ENCODE results near the gene NRXN3. TPM values are rescaled to one million over a fixed set of nuclear protein-coding genes. Genes with fewer than 3 reads are reported as not detected.

Gene NRXN3
- total and polyA plus RNA-seq, 2 of the 13 experiments (the other 11 are each of a cell fraction or from before 2014, with no cell fraction given): 0.03 TPM; not detected in 1

- Histone ChIP-seq H3K4me1 (ENCODE audit: insufficient read depth, low read length) (no peaks in the 10 kb centered on the region), H2AFZ (ENCODE audit: low read length) (no peak overlapping the region), H3K27ac (ENCODE audit: extremely low read length, insufficient read depth, low read length) (no peak overlapping the region), H3K27me3 (ENCODE audit: control insufficient read depth in 1 of 2, insufficient read depth in 2 of 2, low read length in 2 of 2) (0 out of 5 replicates have a peak, but pooled peaks cover 0 to 3% of the 10 kb centered on the region in 2 experiments), H4K20me1 (ENCODE audit: insufficient read depth, low read length) (no peaks in the 10 kb centered on the region), H3K9ac (ENCODE audit: insufficient read depth, low read depth, low read length) (no peak overlapping the region), H3K4me2 (ENCODE audit: low read depth, low read length) (no peak overlapping the region), H3K4me3 (replicated peaks in 1 of 3; ENCODE audit: insufficient read depth in 1 of 3, low read depth in 2 of 3, low read length in 3 of 3) (no peak overlapping the region), H3K79me2 (ENCODE audit: insufficient read depth, low read length) (no peaks in the 10 kb centered on the region), H3K9me3 (ENCODE audit: low read length) (no peaks in the 10 kb centered on the region), H3K36me3 (replicated peaks in 1 of 2; ENCODE audit: control insufficient read depth in 1 of 2, insufficient read depth in 2 of 2, low read length in 2 of 2) (no peaks in the 10 kb centered on the region)
- in situ Hi-C loops (cut with HindIII; ENCODE audit: extremely low pct_ligation_motif_present, low pct_unique_long_range_greater_than_20kb): no loop called here
- TF ChIP-seq THAP8 (CRISPR knock-in tag; IDR thresholded peaks at IDR 0.05; ENCODE audit: borderline replicate concordance): no peak
- no peak for TF ChIP-seq ZNF589 (CRISPR knock-in tag; conservative IDR thresholded peaks at IDR 0.05)
- TF ChIP-seq USF2 (IDR thresholded peaks at IDR 0.05; ENCODE audit: low read depth, low read length): no peak
- TF ChIP-seq USF2 (CRISPR knock-in tag; IDR thresholded peaks at IDR 0.05; ENCODE audit: borderline replicate concordance): no peak
- no peak for TF ChIP-seq ZNF672 (CRISPR knock-in tag; IDR thresholded peaks at IDR 0.05)
- TF ChIP-seq ZNF558 (CRISPR knock-in tag; IDR thresholded peaks at IDR 0.05; ENCODE audit: borderline replicate concordance): no peak
- TF ChIP-seq ZZZ3 (CRISPR knock-in tag; IDR thresholded peaks at IDR 0.05; ENCODE audit: borderline replicate concordance): no peak
- no peak for TF ChIP-seq NCOA1 (CRISPR knock-in tag; IDR thresholded peaks at IDR 0.05)
- TF ChIP-seq XRCC5 (optimal IDR thresholded peaks at IDR 0.05; ENCODE audit: low read length): no peak
- TF ChIP-seq MXI1 (IDR thresholded peaks at IDR 0.05; ENCODE audit: borderline replicate concordance, low read depth, low read length): no peak
- TF ChIP-seq TIGD3 (CRISPR knock-in tag; IDR thresholded peaks at IDR 0.05; ENCODE audit: borderline replicate concordance): no peak
- no peak for TF ChIP-seq BATF2 (CRISPR knock-in tag; IDR thresholded peaks at IDR 0.05)
- TF ChIP-seq CBFB (CRISPR knock-in tag; IDR thresholded peaks at IDR 0.05): no peak
- no peak for TF ChIP-seq ZNF770 (CRISPR knock-in tag; IDR thresholded peaks at IDR 0.05)
- no peak for TF ChIP-seq HDAC1 (CRISPR knock-in tag; IDR thresholded peaks at IDR 0.05)
- no peak for TF ChIP-seq BCLAF1 (IDR thresholded peaks at IDR 0.05)
- no TSS peak for BruUV-seq (replicated peaks)
- ATAC-seq (no peak), FAIRE-seq (no peak), DNase-seq (ENCODE audit: low spot score) (no peak)
- ChIA-PET CTCF (ENCODE audit: low intra/inter-chr PET ratio, low total read pairs) (no interaction called here), POLR2A (no interaction called here)
- WGBS (ENCODE audit: low lambda C conversion rate): 5% methylated on average over 2 of the region's 2 CpGs
- intact Hi-C loops (cut with micrococcal nuclease; ENCODE audit: unreplicated experiment): no loop called here
Measured at GRCh38 chr14:78302841-78303240, 132.7 kb downstream of the NRXN3 start.

All from HepG2 (cell line).